SJSA1 (cell line): ENCODE data around the gene OIP5. TPM values are rescaled to one million over a fixed set of nuclear protein-coding genes. Genes with fewer than 3 reads are reported as not detected.
"Not testable (repeated sequence)": the region's sequence is repeated elsewhere in the genome, so short reads cannot be mapped to it uniquely, and the experiment has no call there.

Experiments
- DNase-seq, 2 experiments: peaks; one replicate each; pipeline ENCODE4 v3.0.0-alpha.2; 2015 to 2020; ENCODE audit warnings: low spot score in 2 of 2, low read depth in 1 of 2
- H3K27ac ChIP-seq: fragments of 250-450 bp; sonication (Bioruptor Pico); 2 replicates; pipeline ENCODE4 v1.5.1; 2020; ENCODE audit warnings: mild to moderate bottlenecking, moderate library complexity
- H3K27me3 ChIP-seq: fragments of 250-450 bp; sonication (Bioruptor Pico); replicated peaks from 2 replicates; pipeline ENCODE4 v1.5.1; 2020; ENCODE audit warnings: mild to moderate bottlenecking, moderate library complexity
- H3K36me3 ChIP-seq: fragments of 250-450 bp; sonication (Bioruptor Pico); 2 replicates; pipeline ENCODE4 v1.5.1; 2020; ENCODE audit warnings: mild to moderate bottlenecking
- H3K4me1 ChIP-seq: fragments of 250-450 bp; sonication (Bioruptor Pico); replicated peaks from 2 replicates; pipeline ENCODE4 v1.6.1; 2021; ENCODE audit warnings: mild to moderate bottlenecking
- H3K4me3 ChIP-seq: fragments of 250-450 bp; sonication (Bioruptor Pico); 2 replicates; pipeline ENCODE4 v1.5.1; 2020; ENCODE audit warnings: mild to moderate bottlenecking
- H3K9me3 ChIP-seq: fragments of 250-450 bp; sonication (Bioruptor Pico); replicated peaks from 2 replicates; pipeline ENCODE4 v1.5.1; 2020; ENCODE audit warnings: mild to moderate bottlenecking
- total RNA-seq: library from RNA; depleted of rRNA; stranded (reverse); fragments of >200 nt; shearing (Covaris generic); gene quantifications from 2 replicates; pipeline ENCODE4 v1.2.3, GENCODE V29; 2014; rRNA removed

OIP5 gene
- total RNA-seq, 1 experiment from 2014 or later = 43.4 TPM

GRCh38 chr15:41260924-41261323 is 71.5 kb downstream of the OIP5 start:
- H3K27me3 ChIP-seq, H3K4me1 ChIP-seq: not testable (repeated sequence)

GRCh38 chr15:41259546-41260189 is 72.7 kb downstream of the OIP5 start:
- Histone ChIP-seq H3K27me3 (no peaks in the 10 kb centered on the region), H3K27ac (no peak overlapping the region), H3K4me3 (no peak overlapping the region), H3K36me3 (peaks cover 35% of the 10 kb centered on the region), H3K9me3 (no peaks in the 10 kb centered on the region), H3K4me1 (no peaks in the 10 kb centered on the region)
- no peak for DNase-seq

More at GRCh38 chr15:41260924-41261323, 71.5 kb downstream of the OIP5 start:
- H3K4me3 ChIP-seq, H3K9me3 ChIP-seq, H3K27ac ChIP-seq, DNase-seq: not testable (repeated sequence)
- H3K36me3 ChIP-seq = peaks cover 36% of the 10 kb centered on the region

Other genes with a start within 250 kb of the OIP5 start
- 25.5 and 35.0 TPM in 2 replicates for gene INO80, start 216.3 kb downstream of the OIP5 start, total RNA-seq
- not detected in 2 replicates for gene EXD1, start 101.8 kb downstream of the OIP5 start, total RNA-seq
- 46.1 and 71.8 TPM in 2 replicates for gene CHP1, start 101.3 kb downstream of the OIP5 start, total RNA-seq
- gene NUSAP1, start 290 bp upstream of the OIP5 start, total RNA-seq = 175 and 251 TPM in 2 replicates
- gene NDUFAF1, start 69.9 kb upstream of the OIP5 start, total RNA-seq = 17.4 and 35.4 TPM in 2 replicates
- gene RTF1, start 84.5 kb upstream of the OIP5 start, total RNA-seq = 26.0 and 34.9 TPM in 2 replicates
- 4.4 and 5.7 TPM in 2 replicates for gene ITPKA, start 161.3 kb upstream of the OIP5 start, total RNA-seq
- gene LTK, start 181.2 kb upstream of the OIP5 start, total RNA-seq = 0.24 and 0.31 TPM in 2 replicates
- 17.4 and 22.4 TPM in 2 replicates for gene RPAP1, start 211.7 kb upstream of the OIP5 start, total RNA-seq
- gene TYRO3, start 226.6 kb upstream of the OIP5 start, total RNA-seq = 8.9 and 17.2 TPM in 2 replicates